ENCODE results near the gene SH2D3C. TPM values are rescaled to one million over a fixed set of nuclear protein-coding genes. Genes with fewer than 3 reads are reported as not detected.

The SH2D3C gene
- total and polyA plus RNA-seq, 9 donors, result 1.9 to 17.0 (median 4.6) TPM

DNA sequence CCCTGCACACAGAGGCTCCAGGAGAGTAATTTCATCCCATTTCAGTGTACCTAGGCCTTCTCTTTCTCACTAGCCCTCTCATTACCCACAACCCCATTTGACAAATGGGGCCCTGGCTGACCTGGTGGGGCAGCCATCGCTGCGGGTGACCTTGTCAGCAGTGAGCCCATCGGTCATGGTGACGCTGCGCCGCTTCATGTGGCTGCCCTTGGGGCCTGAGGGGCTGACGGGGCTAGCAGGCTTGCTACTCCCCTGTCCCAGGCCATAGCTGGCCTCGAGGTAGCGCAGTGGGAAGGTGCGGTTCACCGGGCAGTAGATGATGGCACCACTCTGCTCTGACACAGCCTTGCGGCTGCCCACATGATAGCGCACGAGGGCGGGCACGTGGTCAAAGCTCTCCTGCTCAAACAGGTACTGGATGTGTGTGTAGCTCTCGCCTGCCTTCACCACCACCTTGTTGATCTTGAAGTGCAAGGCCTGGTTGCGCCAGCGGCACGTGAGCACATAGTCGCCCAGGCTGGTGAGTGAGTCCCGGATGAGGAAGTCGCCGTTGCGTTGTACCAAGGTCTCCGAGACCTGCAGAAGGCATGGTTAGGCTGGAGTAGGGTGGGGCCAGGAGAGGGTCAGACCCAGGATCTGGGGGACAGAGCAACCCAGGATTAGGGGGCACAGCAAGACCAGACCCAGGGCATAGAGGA, 29.2 kb downstream of the SH2D3C start:
- no peak for DNase-seq
- TF ChIP-seq POLR2A (IDR thresholded peaks at IDR 0.05) (no peak), EP300 (IDR thresholded peaks at IDR 0.05) (no peak)
- TF ChIP-seq, protein P1, sequence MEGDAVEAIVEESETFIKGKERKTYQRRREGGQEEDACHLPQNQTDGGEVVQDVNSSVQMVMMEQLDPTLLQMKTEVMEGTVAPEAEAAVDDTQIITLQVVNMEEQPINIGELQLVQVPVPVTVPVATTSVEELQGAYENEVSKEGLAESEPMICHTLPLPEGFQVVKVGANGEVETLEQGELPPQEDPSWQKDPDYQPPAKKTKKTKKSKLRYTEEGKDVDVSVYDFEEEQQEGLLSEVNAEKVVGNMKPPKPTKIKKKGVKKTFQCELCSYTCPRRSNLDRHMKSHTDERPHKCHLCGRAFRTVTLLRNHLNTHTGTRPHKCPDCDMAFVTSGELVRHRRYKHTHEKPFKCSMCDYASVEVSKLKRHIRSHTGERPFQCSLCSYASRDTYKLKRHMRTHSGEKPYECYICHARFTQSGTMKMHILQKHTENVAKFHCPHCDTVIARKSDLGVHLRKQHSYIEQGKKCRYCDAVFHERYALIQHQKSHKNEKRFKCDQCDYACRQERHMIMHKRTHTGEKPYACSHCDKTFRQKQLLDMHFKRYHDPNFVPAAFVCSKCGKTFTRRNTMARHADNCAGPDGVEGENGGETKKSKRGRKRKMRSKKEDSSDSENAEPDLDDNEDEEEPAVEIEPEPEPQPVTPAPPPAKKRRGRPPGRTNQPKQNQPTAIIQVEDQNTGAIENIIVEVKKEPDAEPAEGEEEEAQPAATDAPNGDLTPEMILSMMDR (IDR thresholded peaks at IDR 0.05), result no peak
- no peaks in the 10 kb centered on the region for H3K36me3 ChIP-seq
- WGBS, 3 donors, result 93 to 94% (median 94%) methylated on average over 24 to 26 of the region's 26 CpGs
- no peaks in the 10 kb centered on the region for H3K27me3 ChIP-seq
- intact Hi-C loops (cut with DNase I), result loop anchor here in 1 of 4 donors (10.0 kb wide), 1 partner anchor 244 kb away; no protein-coding TSS in a partner anchor
- H3K4me1 ChIP-seq (ENCODE audit: insufficient read depth), result no peaks in the 10 kb centered on the region
- H3K4me3 ChIP-seq, result no peak overlapping the region
- H3K9me3 ChIP-seq, result no peaks in the 10 kb centered on the region
- no peak overlapping the region for H3K27ac ChIP-seq

DNA sequence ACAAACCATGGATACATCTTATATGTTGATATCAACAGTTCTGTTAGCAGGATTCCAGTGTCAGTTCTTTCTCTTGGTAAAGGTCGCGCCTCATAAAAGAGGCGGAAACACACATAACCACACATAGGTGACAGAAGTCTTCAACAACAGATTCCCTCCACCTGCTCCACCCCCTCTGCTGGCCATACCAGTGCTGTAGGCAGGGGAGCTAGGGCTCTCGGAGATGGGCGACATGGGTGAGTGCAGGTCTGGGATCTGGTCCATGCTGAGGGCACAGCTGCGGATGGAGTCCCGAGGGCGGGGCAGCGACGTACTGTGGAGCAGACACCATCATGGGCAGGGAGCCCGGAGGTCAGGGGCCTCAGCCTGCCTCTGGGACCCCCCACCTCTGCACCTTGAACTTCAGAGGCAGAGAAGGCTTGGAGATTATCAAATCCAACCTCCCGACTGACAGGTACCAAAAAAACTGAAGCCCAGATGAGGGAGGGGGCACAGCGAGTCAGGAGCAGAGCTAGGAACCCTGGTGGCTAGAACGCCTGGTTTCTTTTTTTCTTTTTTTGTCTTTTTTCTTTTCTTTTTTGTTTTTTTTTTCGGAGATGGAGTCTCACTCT, 31.4 kb downstream of the SH2D3C start:
- H3K36me3 ChIP-seq, result no peaks in the 10 kb centered on the region
- 77 to 82% (median 78%) methylated on average over 15 of the region's 15 CpGs for WGBS, 3 donors

DNA sequence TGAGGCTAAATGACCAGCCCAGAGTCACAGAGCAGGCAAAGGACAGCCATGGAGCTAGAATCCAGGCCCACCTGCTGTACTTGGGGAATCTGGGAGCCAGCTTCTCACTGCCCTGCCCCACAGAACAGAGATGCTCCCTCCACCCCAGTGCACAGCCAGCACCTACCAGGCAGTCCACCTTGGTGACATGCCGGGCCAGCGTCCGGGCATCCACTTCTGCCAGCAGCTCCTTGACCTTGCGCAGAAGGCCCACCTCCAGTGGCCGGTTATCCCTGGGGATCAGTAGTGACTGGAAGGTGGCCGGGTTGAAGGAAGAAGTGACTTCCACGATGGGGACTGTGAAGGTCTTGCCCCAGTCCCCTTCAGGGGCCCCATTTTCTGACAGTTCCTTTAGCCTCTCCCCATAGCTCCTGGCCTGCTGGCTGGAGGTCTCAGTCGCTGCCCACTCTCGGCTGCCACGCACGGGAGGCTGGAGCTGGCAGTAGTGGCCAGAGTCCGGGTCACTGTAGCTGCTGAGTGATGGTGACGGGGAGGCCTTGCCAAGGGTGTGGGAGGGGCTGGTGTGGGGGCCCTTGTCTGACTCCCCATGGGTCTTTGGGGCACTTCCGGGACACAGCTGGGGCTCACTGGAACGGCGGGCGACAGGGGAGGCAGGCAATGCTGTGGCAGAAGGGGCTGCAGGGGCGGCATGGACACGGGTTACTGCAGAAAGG, 33.9 kb downstream of the SH2D3C start:
- WGBS, 3 donors, result 90 to 92% (median 91%) methylated on average over 19 of the region's 19 CpGs
- no peak for TF ChIP-seq POLR2A (IDR thresholded peaks at IDR 0.05)
- no peaks in the 10 kb centered on the region for H3K36me3 ChIP-seq

More for the DNA sequence above, 31.4 kb downstream of the SH2D3C start:
- H3K27me3 ChIP-seq, result no peaks in the 10 kb centered on the region
- no peak overlapping the region for H3K27ac ChIP-seq
- H3K4me3 ChIP-seq, result no peak overlapping the region
- peaks cover 2% of the 10 kb centered on the region for H3K4me1 ChIP-seq (ENCODE audit: insufficient read depth)
- H3K9me3 ChIP-seq, result no peaks in the 10 kb centered on the region
- DNase-seq, result no peak
- no peak for TF ChIP-seq EP300 (IDR thresholded peaks at IDR 0.05)
- no peak for TF ChIP-seq POLR2A (IDR thresholded peaks at IDR 0.05)
- TF ChIP-seq, protein P1 (IDR thresholded peaks at IDR 0.05), result no peak
- intact Hi-C loops (cut with DNase I), result loop anchor here in 1 of 4 donors (10.0 kb wide), 1 partner anchor 242 kb away; no protein-coding TSS in a partner anchor

DNA sequence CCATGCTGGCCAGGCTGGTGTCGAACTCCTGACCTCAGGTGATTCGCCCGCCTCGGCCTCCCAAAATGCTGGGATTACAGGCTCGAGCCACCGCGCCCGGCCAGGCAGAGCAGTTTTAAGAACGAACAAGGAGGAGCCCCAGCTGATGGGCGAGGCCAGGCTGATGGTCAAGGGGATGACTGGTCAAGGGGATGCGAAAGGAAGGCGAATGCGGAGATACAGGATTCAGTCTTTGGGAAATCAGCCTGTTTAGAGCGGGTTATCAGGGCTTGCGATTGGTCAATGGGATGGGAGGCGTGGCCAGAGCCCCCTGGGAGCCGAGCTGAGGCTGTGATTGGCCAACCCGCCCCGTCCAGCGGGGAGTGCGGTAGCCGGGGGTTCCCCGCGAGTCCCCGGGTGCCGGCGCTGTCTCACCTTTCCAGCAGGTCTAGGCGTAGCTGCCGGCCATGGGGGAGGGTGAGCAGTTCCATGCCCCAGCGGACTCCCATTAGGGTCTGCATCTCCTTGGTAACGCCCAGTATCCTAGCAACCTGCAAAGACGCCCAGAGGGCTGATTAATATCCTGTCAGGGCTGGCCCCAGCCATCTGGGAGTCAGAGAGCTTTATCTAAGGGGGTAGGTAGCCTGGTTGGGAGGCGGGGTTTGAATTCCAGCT, 35.9 kb downstream of the SH2D3C start:
- Histone ChIP-seq H3K36me3 (no peaks in the 10 kb centered on the region), H3K9me3 (no peaks in the 10 kb centered on the region), H3K27me3 (no peaks in the 10 kb centered on the region), H3K4me1 (ENCODE audit: insufficient read depth) (peaks cover 2% of the 10 kb centered on the region), H3K4me3 (peak overlapping the region; percentile 4), H3K27ac (no peak overlapping the region)
- DNase-seq, result peak; percentile 66 to 82 (median 77)
- WGBS, 3 donors, result 26 to 40% (median 35%) methylated on average over 33 of the region's 33 CpGs
- TF ChIP-seq, protein P1 (IDR thresholded peaks at IDR 0.05), result no peak
- TF ChIP-seq EP300 (IDR thresholded peaks at IDR 0.05) (no peak), POLR2A (IDR thresholded peaks at IDR 0.05) (no peak)
- intact Hi-C loops (cut with DNase I), result loop anchor here in 3 of 4 donors (5.0 to 10.0 kb wide), 3 partner anchors 40 to 238 kb away; no protein-coding TSS in a partner anchor

More for the DNA sequence above, 33.9 kb downstream of the SH2D3C start:
- Histone ChIP-seq H3K27ac (no peak overlapping the region), H3K27me3 (no peaks in the 10 kb centered on the region), H3K9me3 (no peaks in the 10 kb centered on the region), H3K4me1 (ENCODE audit: insufficient read depth) (peaks cover 2% of the 10 kb centered on the region), H3K4me3 (no peak overlapping the region)
- intact Hi-C loops (cut with DNase I), result loop anchor here in 3 of 4 donors (5.0 to 10.0 kb wide), 3 partner anchors 38 to 240 kb away; no protein-coding TSS in a partner anchor
- DNase-seq, result no peak
